ENCODE results near the gene THSD7B. TPM values are rescaled to one million over a fixed set of nuclear protein-coding genes. Genes with fewer than 3 reads are reported as not detected.

Gene THSD7B
- total RNA-seq, 1 experiment from 2014 or later = under 0.01 TPM

DNA sequence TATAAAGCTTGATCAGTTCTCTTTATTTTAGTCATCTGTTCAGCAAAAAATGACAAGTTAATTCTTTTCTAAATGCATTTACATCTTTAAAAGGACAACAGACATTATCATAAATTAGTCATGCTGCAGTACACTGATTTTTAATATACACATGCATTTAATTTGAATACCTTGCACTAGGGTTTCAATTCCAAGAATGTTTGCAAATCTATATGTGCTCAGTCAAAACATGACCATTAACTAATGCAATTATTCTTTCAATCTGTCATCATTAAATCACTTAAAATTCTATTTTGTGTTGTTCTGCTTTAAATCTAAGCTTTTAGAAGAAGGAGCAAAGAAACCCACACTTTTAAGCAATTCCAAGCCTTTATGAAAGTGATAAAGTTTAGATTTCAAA lies 342.6 kb downstream of the THSD7B start:
- no peaks in the 10 kb centered on the region for H4K20me1 ChIP-seq (ENCODE audit: low read length)
- intact Hi-C loops (cut with micrococcal nuclease) = no loop called here
- no peak for TF ChIP-seq CTCF (conservative IDR thresholded peaks at IDR 0.05; ENCODE audit: low read depth, low read length)
- no peak for TF ChIP-seq EZH2phosphoT487 (IDR thresholded peaks at IDR 0.05; ENCODE audit: borderline replicate concordance, low read length)
- TF ChIP-seq EZH2 (IDR thresholded peaks at IDR 0.05; ENCODE audit: low read length, unreplicated experiment) = no peak
- no peaks in the 10 kb centered on the region for H3K79me2 ChIP-seq (ENCODE audit: low read length)
- H3K27ac ChIP-seq (ENCODE audit: low read length) = no peak overlapping the region
- peaks cover 20% of the 10 kb centered on the region for H3K27me3 ChIP-seq (ENCODE audit: low read length)
- H3K4me1 ChIP-seq (ENCODE audit: insufficient read depth, low read length) = no peaks in the 10 kb centered on the region
- ATAC-seq = no peak
- DNase-seq = no peak
- no peaks in the 10 kb centered on the region for H3K36me3 ChIP-seq (ENCODE audit: low read depth, low read length)
- no peaks in the 10 kb centered on the region for H3F3A ChIP-seq (ENCODE audit: low read length, unreplicated experiment)
- H3K4me2 ChIP-seq (ENCODE audit: low read length) = no peak overlapping the region
- POLR2A ChIA-PET (ENCODE audit: unreplicated experiment) = no interaction called here
- H3K9ac ChIP-seq (ENCODE audit: low read length) = no peak overlapping the region
- CTCF ChIA-PET = no interaction called here
- H3K9me3 ChIP-seq (ENCODE audit: low read length) = no peaks in the 10 kb centered on the region
- H3K4me3 ChIP-seq (ENCODE audit: low read length) = no peak overlapping the region
- no peaks in the 10 kb centered on the region for H3K9me2 ChIP-seq (replicated peaks; ENCODE audit: low read length)
- no TSS peak for BruUV-seq (replicated peaks)
- H2AFZ ChIP-seq (ENCODE audit: low read length) = no peak overlapping the region

DNA sequence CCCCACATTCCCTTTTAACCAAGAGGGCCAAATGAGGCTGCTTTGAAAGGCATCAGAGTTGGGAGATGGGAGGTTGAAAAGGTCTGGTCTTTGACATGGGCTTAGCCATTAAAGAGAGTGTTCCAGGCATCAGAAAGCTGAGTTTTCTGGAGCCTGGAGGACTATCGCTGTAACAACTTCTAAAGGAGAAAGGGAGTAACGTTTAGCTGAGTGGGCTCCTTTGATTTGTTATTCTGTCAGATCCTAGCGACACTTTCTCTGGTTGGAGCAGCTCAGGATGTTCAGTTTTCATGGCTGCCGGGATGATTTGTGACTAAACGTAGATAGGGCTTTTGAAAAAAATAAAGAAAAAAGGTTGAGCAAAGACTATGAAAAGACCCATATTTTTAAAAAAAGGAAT lies 346.6 kb downstream of the THSD7B start:
- Histone ChIP-seq H3K79me2 (ENCODE audit: low read length) (no peaks in the 10 kb centered on the region), H3F3A (ENCODE audit: low read length, unreplicated experiment) (no peaks in the 10 kb centered on the region), H3K4me3 (ENCODE audit: low read length) (no peak overlapping the region), H3K9me2 (replicated peaks; ENCODE audit: low read length) (no peaks in the 10 kb centered on the region), H2AFZ (ENCODE audit: low read length) (no peak overlapping the region), H4K20me1 (ENCODE audit: low read length) (no peaks in the 10 kb centered on the region), H3K4me1 (ENCODE audit: insufficient read depth, low read length) (peaks cover 8% of the 10 kb centered on the region; the same call in 1 of the 2 replicates), H3K4me2 (ENCODE audit: low read length) (no peak overlapping the region), H3K36me3 (ENCODE audit: low read depth, low read length) (no peaks in the 10 kb centered on the region), H3K27ac (ENCODE audit: low read length) (no peak overlapping the region), H3K9me3 (ENCODE audit: low read length) (no peaks in the 10 kb centered on the region), H3K27me3 (ENCODE audit: low read length) (peaks cover 39% of the 10 kb centered on the region), H3K9ac (ENCODE audit: low read length) (no peak overlapping the region)
- no TSS peak for BruUV-seq (replicated peaks)
- ATAC-seq (no peak), DNase-seq (no peak)
- intact Hi-C loops (cut with micrococcal nuclease) = no loop called here
- CTCF ChIA-PET = no interaction called here
- TF ChIP-seq CTCF (conservative IDR thresholded peaks at IDR 0.05; ENCODE audit: low read depth, low read length) (no peak), EZH2phosphoT487 (IDR thresholded peaks at IDR 0.05; ENCODE audit: borderline replicate concordance, low read length) (no peak), EZH2 (IDR thresholded peaks at IDR 0.05; ENCODE audit: low read length, unreplicated experiment) (no peak)
- POLR2A ChIA-PET (ENCODE audit: unreplicated experiment) = no interaction called here

DNA sequence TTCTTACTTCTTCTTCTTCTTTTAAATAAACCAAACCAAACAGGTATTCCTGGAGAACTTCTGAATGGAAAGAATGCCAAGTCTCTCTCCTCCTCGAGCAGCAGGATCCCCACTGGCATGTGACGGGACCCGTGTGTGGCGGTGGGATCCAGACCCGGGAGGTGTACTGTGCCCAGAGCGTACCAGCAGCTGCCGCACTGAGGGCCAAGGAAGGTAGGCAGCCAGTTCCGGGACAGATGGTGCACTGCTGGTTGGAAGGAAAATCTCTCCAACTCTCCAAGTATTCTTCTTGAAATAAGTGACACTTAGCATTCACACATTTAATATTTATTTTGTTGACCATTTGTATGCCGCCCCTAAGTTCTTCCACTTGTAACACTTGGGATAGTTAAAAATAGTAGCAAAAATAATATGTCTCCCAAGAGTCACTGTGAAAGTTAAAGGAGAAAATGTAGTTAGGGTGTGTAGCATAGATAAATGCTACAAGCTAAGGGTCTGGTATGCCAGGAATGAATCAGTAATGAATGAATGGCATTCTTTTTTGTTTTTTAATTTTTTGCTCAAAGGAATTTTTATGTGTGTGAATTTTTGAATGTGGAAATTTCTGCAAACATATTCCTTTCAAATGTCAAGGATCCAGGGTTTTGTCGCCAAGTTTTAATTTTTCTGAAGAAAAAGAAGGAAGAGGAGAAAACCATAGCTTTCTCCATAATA lies 349.9 kb downstream of the THSD7B start:
- Histone ChIP-seq H3K27me3 (ENCODE audit: low read length) (peaks cover 35% of the 10 kb centered on the region), H4K20me1 (ENCODE audit: low read length) (no peaks in the 10 kb centered on the region), H3K36me3 (ENCODE audit: low read depth, low read length) (no peaks in the 10 kb centered on the region), H3F3A (ENCODE audit: low read length, unreplicated experiment) (no peaks in the 10 kb centered on the region), H3K9me3 (ENCODE audit: low read length) (no peaks in the 10 kb centered on the region), H3K4me2 (ENCODE audit: low read length) (no peak overlapping the region), H3K9ac (ENCODE audit: low read length) (no peak overlapping the region), H3K27ac (ENCODE audit: low read length) (no peak overlapping the region), H3K4me1 (ENCODE audit: insufficient read depth, low read length) (peaks cover 21% of the 10 kb centered on the region), H2AFZ (ENCODE audit: low read length) (no peak overlapping the region), H3K9me2 (replicated peaks; ENCODE audit: low read length) (no peaks in the 10 kb centered on the region), H3K79me2 (ENCODE audit: low read length) (no peaks in the 10 kb centered on the region), H3K4me3 (ENCODE audit: low read length) (no peak overlapping the region)
- no TSS peak for BruUV-seq (replicated peaks)
- intact Hi-C loops (cut with micrococcal nuclease) = no loop called here
- POLR2A ChIA-PET (ENCODE audit: unreplicated experiment) = no interaction called here
- TF ChIP-seq CTCF (conservative IDR thresholded peaks at IDR 0.05; ENCODE audit: low read depth, low read length) (no peak), EZH2phosphoT487 (IDR thresholded peaks at IDR 0.05; ENCODE audit: borderline replicate concordance, low read length) (no peak), EZH2 (IDR thresholded peaks at IDR 0.05; ENCODE audit: low read length, unreplicated experiment) (no peak)
- ATAC-seq (no peak), DNase-seq (no peak)
- CTCF ChIA-PET = no interaction called here

Measured in PC-3 (cell line).